CD4-positive, alpha-beta T cell treated with Interferon gamma for 1 hour (primary cell): ENCODE results near the gene MAN2A2.
A peak's percentile ranks its signal among the peaks of the same experiment; 100 is the strongest.
"Not testable (repeated sequence)": the region's sequence is repeated elsewhere in the genome, so short reads cannot be mapped to it uniquely, and the experiment has no call there.

Experiments used
- DNase-seq: peaks from one replicate; pipeline ENCODE4 v3.0.0-alpha.2; 2020

The MAN2A2 gene

GRCh38 chr15:90884719-90885431 lies 18.2 kb upstream of the MAN2A2 start:
- DNase-seq, result no peak

GRCh38 chr15:90885432-90886290 lies 17.4 kb upstream of the MAN2A2 start:
- peak; percentile 75 for DNase-seq

- DNase-seq, result no peak
Observed at GRCh38 chr15:90886291-90886614, 16.8 kb upstream of the MAN2A2 start.

DNA sequence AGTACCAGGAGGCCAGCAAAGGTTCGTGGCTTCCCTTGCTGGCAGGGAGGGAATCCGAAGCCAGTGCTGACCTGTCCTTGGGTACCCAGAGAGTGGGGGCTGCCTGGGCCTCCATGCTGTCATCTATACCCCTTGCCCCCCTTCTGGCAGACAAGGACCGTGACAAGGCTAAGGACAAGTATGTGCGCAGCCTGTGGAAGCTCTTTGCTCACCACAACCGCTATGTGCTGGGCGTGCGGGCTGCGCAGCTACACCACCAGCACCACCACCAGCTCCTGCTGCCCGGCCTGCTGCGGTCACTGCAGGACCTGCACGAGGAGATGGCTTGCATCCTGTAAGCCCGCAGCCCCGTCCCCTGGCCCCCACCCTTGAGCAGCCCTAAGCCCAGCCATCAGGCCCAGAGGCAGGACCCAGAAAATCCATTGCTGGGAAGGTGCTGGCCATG lies 16.0 kb upstream of the MAN2A2 start:
- no peak for DNase-seq

DNA sequence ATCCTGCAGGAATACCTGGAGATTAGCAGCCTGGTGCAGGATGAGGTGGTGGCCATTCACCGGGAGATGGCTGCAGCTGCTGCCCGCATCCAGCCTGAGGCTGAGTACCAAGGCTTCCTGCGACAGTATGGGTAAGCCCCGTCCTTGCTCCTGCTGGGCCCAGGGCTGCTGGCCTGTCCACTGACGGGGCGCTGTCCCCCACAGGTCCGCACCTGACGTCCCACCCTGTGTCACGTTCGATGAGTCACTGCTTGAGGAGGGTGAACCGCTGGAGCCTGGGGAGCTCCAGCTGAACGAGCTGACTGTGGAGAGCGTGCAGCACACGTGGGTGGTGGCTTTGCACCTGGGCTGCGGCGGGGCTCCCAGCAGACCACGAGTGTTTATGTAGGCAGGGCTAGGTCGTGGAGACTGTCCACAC lies 13.8 kb upstream of the MAN2A2 start:
- DNase-seq, result no peak

DNA sequence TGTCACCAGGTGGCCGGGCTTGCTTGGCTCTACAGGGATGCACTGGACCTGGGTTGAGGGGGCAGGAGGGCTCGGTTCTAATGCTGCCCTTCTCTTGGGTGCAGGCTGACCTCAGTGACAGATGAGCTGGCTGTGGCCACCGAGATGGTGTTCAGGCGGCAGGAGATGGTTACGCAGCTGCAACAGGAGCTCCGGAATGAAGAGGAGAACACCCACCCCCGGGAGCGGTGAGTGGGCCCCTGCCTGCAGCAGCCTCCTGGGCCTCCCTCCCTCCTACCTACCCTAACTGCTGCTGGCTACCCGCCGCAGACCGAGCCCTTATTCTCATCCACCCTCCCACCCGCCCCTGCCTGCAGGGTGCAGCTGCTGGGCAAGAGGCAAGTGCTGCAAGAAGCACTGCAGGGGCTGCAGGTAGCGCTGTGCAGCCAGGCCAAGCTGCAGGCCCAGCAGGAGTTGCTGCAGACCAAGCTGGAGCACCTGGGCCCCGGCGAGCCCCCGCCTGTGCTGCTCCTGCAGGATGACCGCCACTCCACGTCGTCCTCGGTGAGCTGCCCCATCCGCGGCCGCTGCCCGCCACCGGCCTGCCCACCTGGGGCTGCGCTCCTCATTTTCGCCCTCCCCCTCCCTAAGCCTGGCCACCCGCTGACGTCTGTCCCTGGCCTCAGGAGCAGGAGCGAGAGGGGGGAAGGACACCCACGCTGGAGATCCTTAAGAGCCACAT lies 13.2 kb upstream of the MAN2A2 start:
- DNase-seq, result no peak

GRCh38 chr15:90890839-90891238 lies 12.3 kb upstream of the MAN2A2 start:
- no peak for DNase-seq

- DNase-seq, result no peak
Observed at GRCh38 chr15:90891346-90891949, 11.7 kb upstream of the MAN2A2 start.

DNA sequence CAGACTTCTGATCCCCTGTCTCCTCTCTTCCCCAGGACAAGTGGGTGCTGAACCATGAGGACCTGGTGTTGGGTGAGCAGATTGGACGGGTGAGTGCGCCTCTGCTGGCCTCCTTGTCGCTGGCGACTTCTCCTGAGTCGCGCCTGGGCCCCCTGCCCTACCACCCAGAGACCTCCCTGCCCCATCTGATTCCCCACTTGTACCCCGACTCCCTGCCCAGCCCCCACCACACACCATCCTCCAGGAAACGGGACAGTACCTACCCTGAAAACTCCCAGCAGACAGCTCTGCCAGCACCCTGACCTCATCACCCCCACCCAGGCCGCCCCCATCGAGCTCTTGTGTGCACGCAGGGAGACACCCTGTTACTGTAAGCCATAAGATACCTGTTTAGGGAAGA lies 11.1 kb upstream of the MAN2A2 start:
- DNase-seq, result no peak

GRCh38 chr15:90892498-90893174 lies 10.5 kb upstream of the MAN2A2 start:
- DNase-seq, result no peak

- DNase-seq, result no peak
Observed at GRCh38 chr15:90893175-90894090, 9.7 kb upstream of the MAN2A2 start.

DNA sequence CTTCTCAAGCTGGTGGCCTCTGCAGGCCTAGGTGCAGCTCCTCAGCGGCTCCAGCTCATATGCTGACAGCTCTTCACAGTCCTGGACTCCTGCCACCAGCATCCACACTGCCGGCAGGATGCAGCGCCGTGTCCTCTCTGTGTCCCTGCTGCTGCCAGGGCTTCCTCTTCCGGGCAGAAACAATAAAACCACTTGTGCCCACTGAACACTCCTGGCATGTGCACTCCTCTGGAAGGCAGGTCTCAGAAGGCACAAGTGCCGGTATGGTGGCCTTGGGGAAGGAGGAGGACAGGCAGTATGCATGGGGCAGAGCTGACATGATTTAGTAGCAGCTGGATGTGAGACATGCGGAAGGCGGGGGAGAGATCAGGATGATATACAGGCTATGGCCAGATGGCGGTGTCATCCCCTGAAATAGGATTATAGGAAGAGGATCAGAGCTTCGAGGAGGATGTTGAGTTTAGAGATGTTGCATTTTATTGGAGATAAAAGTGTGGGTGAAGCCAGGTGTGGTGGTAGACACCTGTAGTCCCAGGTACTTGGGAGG lies 7.5 kb upstream of the MAN2A2 start:
- no peak for DNase-seq

GRCh38 chr15:90897131-90897655 lies 5.9 kb upstream of the MAN2A2 start:
- DNase-seq, result not testable (repeated sequence)

DNA sequence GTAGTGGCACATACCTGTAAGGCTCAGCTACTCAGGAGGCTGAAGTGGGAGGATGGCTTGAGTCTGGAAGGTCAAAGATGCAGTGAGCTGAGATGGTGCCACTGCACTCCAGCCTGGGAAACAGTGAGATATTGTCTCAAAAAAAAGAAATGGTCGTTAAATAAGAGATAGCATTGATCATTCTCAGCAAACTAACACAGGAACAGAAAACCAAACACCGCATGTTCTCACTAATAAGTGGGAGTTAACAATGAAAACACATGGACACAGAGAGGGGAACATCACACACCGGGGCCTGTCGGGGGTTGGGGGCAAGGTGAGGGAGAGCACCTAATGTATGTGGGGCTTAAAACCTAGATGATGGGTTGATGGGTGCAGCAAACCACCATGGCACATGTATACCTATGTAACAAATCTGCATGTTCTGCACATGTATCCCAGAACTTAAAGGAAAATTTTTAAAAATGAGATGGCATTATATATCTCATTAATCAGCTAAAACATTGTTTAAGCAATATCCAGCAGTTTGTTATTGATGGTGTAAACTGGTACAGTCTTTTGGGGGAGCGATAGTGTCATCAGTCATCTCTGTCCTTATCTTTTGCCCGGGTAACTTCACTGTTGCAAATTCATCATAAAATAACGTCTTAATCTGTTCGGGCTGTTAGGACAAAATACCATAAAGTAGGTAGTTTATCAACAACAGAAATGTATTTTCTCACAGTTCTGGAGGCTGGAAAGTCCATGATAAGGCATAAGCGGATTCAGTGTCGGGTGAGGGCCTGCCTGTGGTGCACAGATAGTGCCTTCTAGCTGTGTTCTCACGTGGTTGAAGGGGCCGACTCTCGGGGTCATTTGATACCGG lies 1.7 kb upstream of the MAN2A2 start:
- no peak for DNase-seq

DNA sequence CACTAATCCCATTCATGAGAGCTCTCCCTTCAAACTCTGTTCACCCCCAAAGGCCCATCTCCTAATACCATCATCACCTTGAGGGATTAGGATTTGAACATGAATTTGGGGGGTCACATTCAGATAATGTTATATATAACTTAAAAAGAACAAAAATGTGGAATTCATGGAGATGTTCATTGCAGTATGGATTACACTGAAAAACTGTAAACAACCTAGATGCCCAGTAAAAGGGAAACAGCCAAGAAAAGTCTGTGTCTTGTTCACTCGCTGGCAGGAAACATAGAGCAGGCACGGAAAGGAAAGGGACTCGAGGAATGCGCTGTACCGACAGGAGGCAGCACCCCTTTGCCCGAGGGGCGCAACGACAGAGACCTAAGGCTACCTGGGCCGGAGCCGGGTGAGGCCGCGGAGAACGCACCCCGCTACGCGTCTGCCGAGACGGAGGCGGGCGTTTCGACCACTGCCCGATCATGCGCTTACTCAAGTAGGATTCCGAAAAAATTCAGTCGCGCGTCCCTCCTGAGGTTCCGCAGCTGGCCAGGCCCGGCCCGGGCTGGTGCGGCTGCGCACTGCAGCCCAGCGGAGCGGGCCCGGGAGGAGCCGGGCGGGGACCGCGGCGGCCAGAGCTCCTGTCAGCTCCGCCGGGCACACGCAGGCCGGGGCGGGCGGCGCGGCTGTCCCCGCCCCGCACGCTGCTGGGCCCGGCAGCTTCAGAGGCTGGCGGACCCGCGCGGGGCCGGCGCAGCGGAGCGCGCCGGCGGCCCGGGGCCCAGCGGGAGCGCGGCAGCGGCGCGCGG lies 862 bp upstream of the MAN2A2 start:
- peak; percentile 69 for DNase-seq

DNA sequence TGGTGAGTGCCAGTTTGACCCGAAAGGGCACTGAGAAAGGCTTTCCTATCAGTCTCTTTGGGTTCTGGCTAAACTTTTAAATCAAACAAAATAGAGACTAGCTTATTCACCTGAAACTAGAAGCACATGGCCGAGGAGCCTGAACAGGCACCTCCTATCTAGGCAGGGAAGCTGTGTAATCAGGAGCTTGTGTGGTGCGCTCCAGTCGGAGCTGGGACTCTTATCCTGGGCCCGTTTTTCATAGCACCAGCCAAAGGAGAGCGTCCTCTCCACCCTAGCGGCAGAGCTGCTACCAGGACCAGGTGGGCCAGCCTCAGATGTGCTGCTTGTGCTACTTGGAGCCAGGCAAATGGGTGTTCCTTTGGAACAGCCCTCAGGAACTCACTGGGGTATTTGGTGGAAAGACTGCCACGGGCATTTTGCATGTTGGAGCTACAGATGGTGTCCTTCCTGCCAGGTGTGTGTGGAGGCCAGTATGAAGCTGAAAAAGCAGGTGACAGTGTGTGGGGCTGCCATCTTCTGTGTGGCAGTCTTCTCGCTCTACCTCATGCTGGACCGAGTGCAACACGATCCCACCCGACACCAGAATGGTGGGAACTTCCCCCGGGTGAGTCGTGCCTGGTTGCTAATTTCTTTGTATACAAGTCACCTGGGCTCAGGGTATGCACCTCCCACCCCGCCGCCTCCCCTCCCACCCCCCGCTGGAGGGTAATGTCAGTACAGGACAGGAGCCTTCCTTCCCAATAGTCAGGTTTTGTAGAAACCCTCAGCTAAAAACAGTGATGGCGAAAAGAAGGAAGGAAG lies 833 bp downstream of the MAN2A2 start:
- no peak for DNase-seq

GRCh38 chr15:90904746-90905145 lies 1.6 kb downstream of the MAN2A2 start:
- no peak for DNase-seq
